HG03135 (cell line): ENCODE measurements around the gene ARHGEF3.
A peak's percentile ranks its signal among the peaks of the same experiment; 100 is the strongest.
"Not testable (repeated sequence)": the region's sequence is repeated elsewhere in the genome, so short reads cannot be mapped to it uniquely, and the experiment has no call there.

ENCODE experiments used
- ATAC-seq: cut with Tn5 transposase; IDR thresholded peaks from one replicate; pipeline ENCODE4 v1.9.1; 2021; ENCODE audit warnings: mild to moderate bottlenecking, moderate library complexity; ENCODE audit not compliant: unreplicated experiment

ARHGEF3 gene

DNA sequence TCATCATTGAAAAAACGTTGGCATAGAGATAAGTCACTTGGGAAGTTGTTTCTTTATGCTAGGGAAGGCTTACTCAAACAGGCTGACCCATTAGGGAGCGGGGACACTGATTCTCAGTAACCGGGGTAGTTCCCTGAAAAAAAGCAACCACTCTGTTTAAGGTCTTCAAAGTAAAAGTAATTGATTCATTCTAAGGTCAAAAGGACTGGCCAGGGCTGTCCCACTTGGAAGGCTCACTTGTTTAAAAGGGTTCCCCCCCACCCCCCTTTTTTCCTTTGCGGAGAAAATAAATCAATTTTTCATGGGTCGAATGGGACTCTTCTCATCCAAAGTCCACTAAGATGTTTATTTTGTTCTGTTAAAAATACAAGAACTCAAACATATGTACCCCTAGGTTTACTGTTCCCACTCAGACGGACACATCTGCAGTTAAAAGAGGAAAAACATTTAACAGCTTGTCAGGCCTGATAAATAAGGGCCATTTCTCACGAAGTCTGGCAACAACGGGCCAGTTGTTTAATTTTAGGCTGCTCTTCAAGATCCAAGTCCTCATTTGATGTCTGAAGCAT, 53.0 kb downstream of the ARHGEF3 start:
- no peak for ATAC-seq

GRCh38 chr3:56747150-56747549, 54.6 kb downstream of the ARHGEF3 start:
- ATAC-seq = no peak

GRCh38 chr3:56744016-56744415, 57.7 kb downstream of the ARHGEF3 start:
- ATAC-seq = no peak

DNA sequence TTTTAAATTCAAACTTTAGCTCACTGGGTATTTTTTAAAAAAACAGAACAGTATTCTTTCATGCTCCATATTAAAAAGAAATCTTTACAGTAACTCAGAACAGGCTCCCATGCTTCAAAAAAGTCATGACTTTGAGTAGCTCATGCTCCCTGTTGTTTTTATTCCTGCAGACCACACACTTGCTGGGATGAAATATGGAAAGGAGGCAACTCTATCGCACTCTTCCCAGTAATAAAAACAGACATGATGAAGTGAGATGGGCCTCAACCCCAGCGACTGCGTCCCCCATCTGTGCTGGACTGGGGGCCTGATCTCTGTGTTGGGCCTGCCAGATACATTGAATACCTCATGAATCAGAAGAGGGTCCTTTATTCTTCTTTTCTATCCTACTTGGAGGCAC, 58.9 kb downstream of the ARHGEF3 start:
- no peak for ATAC-seq

GRCh38 chr3:56739036-56739435, 62.7 kb downstream of the ARHGEF3 start:
- no peak for ATAC-seq

- no peak for ATAC-seq
These were observed 64.7 kb downstream of the ARHGEF3 start for GRCh38 chr3:56737006-56737405.

DNA sequence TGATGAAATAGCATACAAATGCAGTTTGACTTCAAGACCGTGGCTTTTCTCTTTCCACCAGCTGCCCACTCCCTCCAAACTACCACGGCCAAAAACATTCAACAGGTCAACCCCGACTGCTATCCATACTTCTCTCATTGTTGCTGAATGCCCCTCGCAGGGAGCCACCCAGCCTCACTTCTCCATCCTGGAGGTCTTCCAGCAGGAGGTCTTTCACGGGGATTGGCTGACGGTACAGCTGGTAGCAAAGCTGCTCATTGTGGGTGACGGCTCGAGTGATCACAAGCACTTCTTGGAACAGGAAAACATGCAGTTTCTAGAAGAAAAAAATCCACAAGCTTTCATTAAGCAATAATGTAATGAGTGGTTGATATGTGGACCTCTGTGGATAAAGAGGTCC, 69.6 kb downstream of the ARHGEF3 start:
- ATAC-seq = no peak

DNA sequence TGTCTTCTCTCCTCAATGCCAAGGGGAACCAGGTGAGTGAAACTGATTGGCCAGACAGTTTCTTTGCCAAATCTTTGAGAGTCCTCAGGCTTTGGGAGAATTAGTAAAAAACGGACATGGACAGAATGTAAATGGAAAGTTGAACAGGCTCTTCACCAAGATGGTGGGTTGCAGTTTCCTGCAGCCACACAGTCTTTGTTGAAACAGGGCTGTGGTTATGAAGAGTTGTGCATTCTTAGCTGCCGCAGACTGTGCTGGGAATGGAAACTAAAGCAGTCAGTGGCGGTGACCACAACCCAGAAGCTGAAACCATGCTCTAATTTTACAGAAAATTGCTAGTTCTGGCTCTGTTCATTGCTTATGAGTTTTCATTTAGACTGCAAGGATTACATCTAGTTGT, 76.6 kb downstream of the ARHGEF3 start:
- ATAC-seq = peak; percentile 95

DNA sequence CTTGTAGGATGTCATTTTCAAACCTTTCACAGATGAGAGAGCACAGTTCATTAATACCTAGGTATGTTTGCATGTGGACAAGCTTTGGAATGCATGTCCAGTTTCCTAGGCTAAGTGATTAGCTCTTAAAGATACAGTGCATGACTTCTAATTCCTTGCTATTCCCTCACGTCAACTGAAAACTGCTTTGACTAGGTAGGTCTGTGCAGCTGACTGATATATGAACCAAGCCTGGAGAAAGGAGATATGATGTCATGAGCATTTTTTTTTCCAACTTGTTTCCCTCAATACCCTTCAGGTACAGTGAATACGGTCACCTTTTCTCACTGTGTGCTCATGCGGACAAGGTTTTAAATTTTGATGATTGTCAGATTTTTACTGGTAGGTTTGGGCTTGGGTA, 77.1 kb downstream of the ARHGEF3 start:
- ATAC-seq = peak; percentile 3

DNA sequence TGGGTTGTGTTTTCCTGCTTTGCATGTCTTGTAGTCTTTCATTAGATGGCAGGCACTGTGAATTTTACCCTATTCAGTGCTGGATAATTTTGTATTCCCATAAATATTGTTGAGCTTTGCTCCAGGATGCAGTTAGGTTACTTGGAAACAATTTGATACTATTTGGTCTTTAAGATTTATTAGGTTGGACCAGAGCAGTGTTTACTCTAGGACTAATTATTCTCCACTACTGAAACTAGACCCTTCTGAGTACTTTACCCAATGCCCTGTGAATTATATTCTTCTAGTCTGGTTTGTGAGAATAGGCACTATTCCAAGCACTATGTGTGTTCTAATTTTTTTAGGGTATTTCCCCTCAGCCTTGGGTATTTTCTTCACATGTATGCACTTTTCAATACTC, 80.9 kb downstream of the ARHGEF3 start:
- no peak for ATAC-seq

- not testable (repeated sequence) for ATAC-seq
These were observed 82.9 kb downstream of the ARHGEF3 start for GRCh38 chr3:56718809-56719208.

GRCh38 chr3:56711344-56711743, 90.4 kb downstream of the ARHGEF3 start:
- ATAC-seq = no peak

DNA sequence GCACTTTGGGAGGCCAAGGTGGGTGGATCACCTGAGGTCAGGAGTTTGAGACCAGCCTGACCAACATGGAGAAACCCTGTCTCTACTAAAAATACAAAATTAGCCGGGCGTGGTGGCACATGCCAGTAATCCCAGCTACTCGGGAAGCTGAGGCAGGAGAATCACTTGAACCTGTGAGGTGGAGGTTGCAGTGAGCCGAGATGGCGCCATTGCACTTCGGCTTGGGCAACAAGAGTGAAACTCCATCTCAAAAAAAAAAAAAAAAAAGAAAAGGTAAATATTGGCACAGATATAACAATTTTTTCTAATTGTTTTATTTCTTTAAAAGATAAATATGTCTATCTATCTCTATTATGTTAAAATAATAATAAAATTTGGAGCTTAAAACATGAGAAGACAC, 94.3 kb downstream of the ARHGEF3 start:
- ATAC-seq = not testable (repeated sequence)

GRCh38 chr3:56706629-56707028, 95.1 kb downstream of the ARHGEF3 start:
- no peak for ATAC-seq

DNA sequence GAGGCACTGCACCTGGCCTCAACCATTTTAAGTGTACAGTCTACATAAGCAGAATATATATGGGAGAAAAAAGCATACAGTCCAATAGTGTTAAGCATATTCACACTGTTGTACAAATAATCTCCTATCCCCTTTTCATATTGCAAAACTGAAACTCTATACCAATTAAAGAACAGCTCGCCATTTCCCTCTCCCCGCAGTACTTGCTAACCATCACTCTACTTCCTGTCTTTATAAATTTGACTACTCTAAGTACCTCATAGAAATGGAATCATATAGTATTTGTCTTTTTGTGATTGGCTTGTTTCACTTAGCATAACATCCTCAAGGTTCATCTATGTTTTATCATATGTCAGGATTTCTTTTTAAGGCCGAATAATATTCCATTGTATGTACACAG, 97.0 kb downstream of the ARHGEF3 start:
- ATAC-seq = no peak

DNA sequence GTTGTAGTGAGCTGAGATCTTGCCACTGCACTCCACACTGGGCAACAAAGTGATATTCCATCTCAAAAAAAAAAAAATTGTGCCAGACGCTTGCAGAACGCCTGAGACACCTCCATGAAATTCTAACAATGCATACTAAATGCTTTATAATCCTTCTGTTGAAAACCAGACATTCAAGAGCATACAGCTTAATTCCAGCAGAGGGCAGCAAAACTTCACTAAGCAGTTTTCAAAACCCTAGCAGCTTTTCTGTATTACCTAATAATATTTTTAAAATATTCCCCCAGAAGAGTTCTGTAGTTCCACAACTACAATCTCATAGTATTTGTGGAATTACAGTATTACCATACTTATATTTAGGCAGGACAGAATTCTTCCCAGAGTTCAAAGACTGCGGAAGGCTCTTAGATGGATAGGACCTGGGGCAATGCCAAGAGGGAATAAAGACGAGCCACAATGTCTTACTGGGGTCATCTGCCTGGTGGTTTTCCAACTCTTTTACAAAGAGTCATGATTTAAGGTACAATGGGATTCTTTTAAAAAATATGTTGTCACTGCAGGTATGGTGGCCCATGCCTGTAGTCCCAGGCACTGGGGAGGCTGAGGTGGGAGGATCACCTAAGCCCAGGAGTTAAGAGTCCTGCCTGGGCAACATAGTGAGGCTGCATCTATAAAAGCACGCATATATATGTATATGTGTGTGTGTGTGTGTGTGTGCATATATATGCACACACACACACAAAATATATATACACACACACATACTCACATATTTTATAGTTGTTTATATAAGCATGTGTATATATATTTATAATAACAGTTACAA, 99.0 kb downstream of the ARHGEF3 start:
- ATAC-seq = no peak

- ATAC-seq = no peak
These were observed 101.6 kb downstream of the ARHGEF3 start for GRCh38 chr3:56700151-56700550.

- ATAC-seq = no peak
These were observed 106.7 kb downstream of the ARHGEF3 start for GRCh38 chr3:56694867-56695683.

DNA sequence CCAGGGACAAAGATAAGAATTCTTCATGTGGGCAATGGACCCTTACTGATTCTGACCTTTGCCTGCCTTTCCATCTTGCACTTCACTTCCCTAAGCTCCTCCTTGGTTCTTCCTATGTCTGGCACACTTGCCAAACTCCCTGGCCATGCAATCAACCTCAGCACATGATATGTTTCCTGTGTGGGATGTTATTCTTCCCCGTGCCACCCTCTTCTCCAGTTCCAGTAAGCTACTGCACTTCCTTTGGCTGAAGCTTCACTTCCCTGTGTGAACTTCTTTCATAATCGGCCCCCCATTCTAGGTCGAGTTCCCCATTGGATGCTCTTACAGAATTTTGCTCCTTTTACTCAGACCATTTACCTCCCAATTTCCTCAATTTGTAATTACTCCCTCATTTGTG, 108.0 kb downstream of the ARHGEF3 start:
- no peak for ATAC-seq

GRCh38 chr3:56692520-56693433, 109.0 kb downstream of the ARHGEF3 start:
- not testable (repeated sequence) for ATAC-seq

DNA sequence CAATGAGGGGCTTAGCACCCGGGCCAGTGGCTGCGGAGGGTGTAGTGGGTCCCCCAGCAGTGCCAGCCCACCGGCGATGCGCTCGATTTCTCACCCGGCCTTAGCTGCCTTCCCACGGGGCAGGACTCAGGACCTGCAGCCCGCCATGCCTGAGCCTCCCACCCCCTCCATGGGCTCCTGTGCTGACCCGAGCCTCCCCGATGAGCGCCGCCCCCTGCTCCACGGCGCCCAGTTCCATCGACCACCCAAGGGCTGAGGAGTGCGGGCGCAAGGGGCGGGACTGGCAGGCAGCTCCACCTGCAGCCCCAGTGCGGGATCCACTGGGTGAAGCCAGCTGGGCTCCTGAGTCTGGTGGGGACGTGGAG, 109.8 kb downstream of the ARHGEF3 start:
- not testable (repeated sequence) for ATAC-seq
